Measurements from ENCODE around the gene SHISA8.
"Not testable (repeated sequence)": the region's sequence is repeated elsewhere in the genome, so short reads cannot be mapped to it uniquely, and the experiment has no call there.

Gene SHISA8

GRCh38 chr22:41899110-41899509 lies 15.8 kb downstream of the SHISA8 start:
- DNase-seq (ENCODE audit: low read depth) = no peak

GRCh38 chr22:41898645-41899044 lies 16.2 kb downstream of the SHISA8 start:
- no peak for DNase-seq (ENCODE audit: low read depth)

GRCh38 chr22:41893591-41894375 lies 21.1 kb downstream of the SHISA8 start:
- no peak for DNase-seq (ENCODE audit: low read depth)

- no peak for DNase-seq (ENCODE audit: low read depth)
These were observed 22.2 kb downstream of the SHISA8 start for GRCh38 chr22:41892721-41893120.

DNA sequence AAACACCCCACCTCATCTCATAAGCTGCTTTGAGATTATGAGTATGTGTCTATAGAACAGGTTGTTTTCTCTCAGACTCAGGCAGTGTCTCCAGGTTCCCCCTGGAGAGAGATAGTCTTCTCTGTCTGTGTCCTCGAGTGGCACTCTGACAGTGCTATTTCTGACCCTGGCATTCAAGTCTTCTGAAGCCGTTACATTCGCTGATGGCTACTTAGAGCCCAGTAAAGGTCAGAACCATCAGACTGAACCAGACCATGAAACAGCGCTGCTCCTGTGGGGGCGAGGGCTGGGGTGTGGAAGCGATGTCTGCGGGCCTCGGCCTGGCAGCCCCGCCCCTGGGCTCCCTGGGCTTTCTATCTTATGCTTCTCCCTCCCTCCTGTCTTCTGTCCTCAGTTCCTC lies 23.5 kb downstream of the SHISA8 start:
- no peak for DNase-seq (ENCODE audit: low read depth)

DNA sequence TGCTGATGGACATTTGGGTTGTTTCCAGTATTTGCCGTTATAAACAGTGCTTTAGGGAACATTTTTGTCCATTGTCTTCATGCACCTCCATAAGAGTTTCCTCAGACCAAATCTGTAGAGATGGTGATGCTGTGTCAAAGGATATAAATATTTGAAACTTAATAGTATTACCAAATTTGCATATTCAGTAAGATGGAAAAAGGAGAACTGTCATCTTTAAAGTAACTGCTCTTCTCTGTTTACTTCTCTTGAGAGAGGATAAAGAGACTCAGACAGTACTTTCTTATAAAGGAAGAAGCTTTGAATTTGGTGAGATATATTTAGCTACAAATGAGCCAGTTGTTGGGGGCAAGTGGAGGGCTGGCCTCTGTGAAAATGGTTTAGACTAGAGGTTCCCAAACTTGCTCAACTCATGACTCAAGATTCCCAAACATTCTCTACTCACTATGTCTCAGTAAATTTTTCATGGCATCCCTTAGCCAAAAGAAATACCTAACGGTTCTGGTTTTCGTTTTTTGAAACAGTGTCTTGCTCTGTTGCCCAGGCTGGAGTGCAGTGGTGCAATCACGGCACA lies 26.2 kb downstream of the SHISA8 start:
- DNase-seq (ENCODE audit: low read depth) = no peak

DNA sequence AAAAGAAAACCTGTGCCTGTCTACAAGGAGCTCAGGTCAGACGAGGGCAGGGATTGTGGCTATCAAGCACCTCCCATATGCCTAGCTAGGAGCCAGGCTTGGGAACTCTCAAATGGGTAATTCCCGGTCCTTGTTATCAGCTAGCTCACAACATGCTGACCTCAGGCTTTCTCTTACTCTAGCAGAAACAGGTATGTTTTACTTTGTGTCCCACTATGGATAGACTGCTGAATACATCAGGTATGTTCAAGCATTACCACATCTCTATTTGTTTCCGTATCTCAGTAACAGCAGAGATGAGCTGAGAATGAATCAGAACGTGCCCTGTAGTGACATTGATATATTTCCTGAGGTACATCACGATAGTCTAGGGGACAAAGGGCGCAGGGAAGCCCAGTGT lies 29.4 kb downstream of the SHISA8 start:
- DNase-seq (ENCODE audit: low read depth) = no peak

- no peak for DNase-seq (ENCODE audit: low read depth)
These were observed 29.8 kb downstream of the SHISA8 start for GRCh38 chr22:41885116-41885515.

DNA sequence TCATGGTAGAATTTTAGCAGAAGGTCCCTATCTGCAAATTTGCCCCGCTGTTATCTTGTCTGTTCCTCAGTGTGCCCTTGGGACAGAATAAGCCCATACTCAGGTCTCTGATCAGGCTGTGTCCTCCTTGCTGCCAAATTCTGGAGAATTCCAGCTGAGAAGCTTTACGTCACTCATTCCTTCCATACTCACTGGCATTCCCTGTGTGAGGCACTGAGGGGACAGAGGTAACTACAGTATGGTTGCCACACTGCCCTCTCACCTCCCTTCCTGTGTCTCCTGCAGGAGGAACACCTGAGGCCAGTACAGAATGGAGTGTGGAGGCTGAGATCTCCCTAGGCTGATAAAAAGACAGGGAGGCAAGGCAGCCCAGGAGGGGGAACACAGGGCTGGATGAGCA lies 31.5 kb downstream of the SHISA8 start:
- DNase-seq (ENCODE audit: low read depth) = no peak

DNA sequence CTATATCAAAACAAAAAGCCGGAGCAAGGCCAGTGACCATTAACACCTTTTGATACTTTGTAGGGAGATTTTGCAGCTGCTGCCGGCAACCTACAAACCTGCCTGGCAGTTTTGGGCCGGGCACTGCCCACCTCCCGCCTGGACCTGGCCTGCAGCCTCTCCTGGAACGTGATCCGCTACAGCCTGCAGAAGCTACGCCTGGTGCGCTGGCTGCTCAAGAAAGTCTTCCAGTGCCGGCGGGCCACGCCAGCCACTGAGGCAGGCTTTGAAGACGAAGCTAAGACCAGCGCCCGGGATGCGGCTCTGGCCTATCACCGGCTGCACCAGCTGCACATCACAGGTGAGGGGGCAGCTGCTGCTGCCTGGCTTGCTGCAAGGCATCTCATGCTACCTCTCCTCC lies 34.2 kb downstream of the SHISA8 start:
- DNase-seq (ENCODE audit: low read depth) = no peak

DNA sequence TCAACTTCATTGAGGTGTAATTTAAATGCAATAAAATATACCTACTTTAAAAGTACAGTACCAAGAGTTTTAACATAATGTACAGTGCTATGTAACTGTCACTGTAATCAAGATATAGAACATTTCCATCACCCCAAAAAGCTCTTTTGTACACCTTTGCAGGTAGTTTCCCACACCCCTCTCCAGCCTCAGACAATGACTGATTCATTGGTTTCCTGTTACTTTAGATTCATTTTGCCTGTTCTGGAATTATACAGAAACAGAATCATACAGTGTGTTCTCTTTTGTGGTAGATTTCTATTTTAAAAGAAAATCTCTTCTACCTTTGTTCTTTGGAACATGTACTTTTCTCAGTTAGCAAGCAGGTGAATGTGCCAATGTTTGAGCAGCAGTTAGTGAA lies 38.2 kb downstream of the SHISA8 start:
- DNase-seq (ENCODE audit: low read depth) = no peak

GRCh38 chr22:41876275-41876674 lies 38.6 kb downstream of the SHISA8 start:
- DNase-seq (ENCODE audit: low read depth) = no peak

GRCh38 chr22:41875531-41876270 lies 39.2 kb downstream of the SHISA8 start:
- DNase-seq (ENCODE audit: low read depth) = no peak

DNA sequence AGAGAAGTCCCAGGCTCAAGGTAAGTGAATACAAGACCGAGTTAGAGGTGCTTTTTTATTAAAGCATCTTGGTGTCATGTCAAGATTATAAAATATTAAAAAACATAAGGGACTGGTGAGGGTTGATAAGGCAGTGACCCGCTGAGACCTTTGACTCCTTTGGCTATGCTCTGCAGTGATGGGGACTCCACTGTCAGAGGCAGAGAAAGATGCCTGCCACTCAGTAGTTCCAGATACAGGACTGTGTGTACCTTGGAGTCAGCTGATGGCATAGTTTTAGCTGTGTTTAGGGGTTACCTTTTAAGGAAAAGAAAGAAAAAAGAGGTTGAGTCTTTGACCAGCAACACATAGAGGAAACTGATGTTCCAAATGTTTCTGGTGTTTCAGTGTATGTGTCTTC lies 40.8 kb downstream of the SHISA8 start:
- DNase-seq (ENCODE audit: low read depth) = no peak

- no peak for DNase-seq (ENCODE audit: low read depth)
These were observed 41.5 kb downstream of the SHISA8 start for GRCh38 chr22:41873391-41873790.

DNA sequence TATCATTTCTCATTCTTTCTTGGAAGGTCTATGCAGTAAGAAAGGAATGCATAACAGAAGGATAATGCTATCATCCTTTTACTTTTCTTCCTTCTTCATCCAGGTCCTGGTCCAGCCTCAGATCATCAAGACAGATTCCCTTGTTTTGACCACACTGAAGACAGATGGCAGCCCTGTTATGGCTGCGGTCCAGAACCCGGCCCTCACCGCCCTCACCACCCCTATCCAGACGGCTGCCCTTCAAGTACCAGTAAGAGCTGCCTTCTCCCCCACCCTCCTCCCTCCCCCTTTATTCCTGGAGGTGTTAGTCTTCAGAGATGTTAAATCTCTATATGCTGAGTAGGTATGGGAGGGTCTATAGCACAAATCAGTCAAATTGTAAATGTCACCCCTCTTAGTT lies 44.1 kb downstream of the SHISA8 start:
- DNase-seq (ENCODE audit: low read depth) = no peak

DNA sequence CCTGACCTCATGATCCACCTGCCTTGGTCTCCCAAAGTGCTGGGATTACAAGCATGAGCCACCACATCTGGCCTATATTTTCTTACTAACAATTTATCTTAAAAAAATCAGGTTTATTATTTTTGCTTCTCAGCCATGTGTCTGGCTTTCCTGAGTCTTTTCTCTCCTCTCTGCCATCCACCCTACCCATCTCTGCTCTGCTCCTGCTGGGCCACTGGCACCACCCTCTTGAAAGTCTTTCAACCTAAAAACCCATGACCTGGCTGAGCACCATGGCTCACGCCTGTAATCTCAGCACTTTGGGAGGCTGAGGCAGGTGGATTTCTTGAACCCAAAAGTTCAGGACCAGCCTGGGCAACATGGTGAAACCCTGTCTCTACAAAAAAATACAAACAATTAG lies 44.8 kb downstream of the SHISA8 start:
- DNase-seq (ENCODE audit: low read depth) = not testable (repeated sequence)

- DNase-seq (ENCODE audit: low read depth) = no peak
These were observed 46.3 kb downstream of the SHISA8 start for GRCh38 chr22:41868556-41868955.

DNA sequence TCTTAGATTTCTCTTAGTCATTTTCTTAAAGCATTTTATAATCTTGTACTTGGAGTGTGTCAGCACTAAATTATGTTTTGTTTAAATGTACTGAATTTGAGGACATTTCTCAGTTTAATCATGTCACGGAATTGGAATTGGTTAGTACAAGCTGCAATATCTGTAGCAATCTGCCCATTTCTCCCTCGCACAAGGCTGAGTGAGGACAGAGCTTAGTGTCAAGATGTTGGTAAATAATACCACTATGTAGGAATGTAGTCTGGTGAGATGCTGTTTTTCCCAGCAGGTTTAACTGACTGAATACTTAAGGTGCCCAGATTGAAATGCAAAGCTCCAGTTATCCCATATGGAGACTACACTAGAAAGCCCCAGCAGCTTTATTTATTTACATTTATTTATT lies 51.4 kb downstream of the SHISA8 start:
- DNase-seq (ENCODE audit: low read depth) = no peak

GRCh38 chr22:41862530-41863266 lies 52.2 kb downstream of the SHISA8 start:
- DNase-seq (ENCODE audit: low read depth) = peak; percentile 55

- DNase-seq (ENCODE audit: low read depth) = peak; percentile 38
These were observed 52.7 kb downstream of the SHISA8 start for GRCh38 chr22:41862160-41862529.
